OCI-LY7 (cell line): ENCODE data around the gene LPCAT3. TPM values are rescaled to one million over a fixed set of nuclear protein-coding genes. Genes with fewer than 3 reads are reported as not detected.

Experiments used
- BruUV-seq: library from RNA; stranded (reverse); fragments of 400-500 nt; replicated peaks from 2 replicates; lab custom pipeline; 2021; lab: Mats Ljungman, UMichigan
- CTCF ChIA-PET: fragments of 300-600 bp; sonication (Branson Sonifier 250); formaldehyde crosslinking; loops from one replicate; lab custom pipeline; 2022; ENCODE audit warnings: antibody characterized with exemption; ENCODE audit not compliant: unreplicated experiment; lab: Charles Lee
- POLR2A ChIA-PET: fragments of 300-600 bp; sonication (Branson Sonifier 250); formaldehyde crosslinking; loops from one replicate; lab custom pipeline; 2022; ENCODE audit warnings: antibody characterized with exemption; lab: Charles Lee
- DNase-seq: peaks from one replicate; pipeline ENCODE4 v3.0.0-alpha.2; 2015; ENCODE audit warnings: low spot score
- H2AFZ ChIP-seq: fragments of 200-600 bp; sonication (generic), shearing (Covaris generic); 2 replicates; pipeline ENCODE4 v1.6.1; 2014; ENCODE audit warnings: mild to moderate bottlenecking, antibody characterized with exemption, low read length, moderate library complexity
- H3K27ac ChIP-seq: fragments of 200-600 bp; sonication (generic); 2 replicates; pipeline ENCODE4 v1.5.1; 2014; ENCODE audit warnings: mixed run types, low read depth, mild to moderate bottlenecking, moderate library complexity, low read length, inconsistent platforms; ENCODE audit not compliant: poor library complexity, severe bottlenecking
- H3K36me3 ChIP-seq: fragments of 200-600 bp; sonication (generic); 2 replicates; pipeline ENCODE4 v1.6.1; 2014; ENCODE audit warnings: mild to moderate bottlenecking, antibody characterized with exemption, low read length, moderate library complexity, mixed read lengths; ENCODE audit not compliant: insufficient read depth
- H3K4me1 ChIP-seq: fragments of 200-600 bp; sonication (generic); 2 replicates; pipeline ENCODE4 v1.5.1; 2014; ENCODE audit warnings: mild to moderate bottlenecking, low read length; ENCODE audit not compliant: insufficient read depth, poor library complexity, severe bottlenecking
- H3K4me2 ChIP-seq: fragments of 200-600 bp; sonication (generic); 2 replicates; pipeline ENCODE4 v1.6.1; 2014; ENCODE audit warnings: mild to moderate bottlenecking, low read length
- H3K4me3 ChIP-seq: fragments of 200-600 bp; sonication (generic); 2 replicates; pipeline ENCODE4 v1.5.1; 2014; ENCODE audit warnings: mild to moderate bottlenecking, low read depth, low read length; ENCODE audit not compliant: poor library complexity, severe bottlenecking
- H3K79me2 ChIP-seq: fragments of 200-600 bp; sonication (generic); 2 replicates; pipeline ENCODE4 v1.6.1; 2016; ENCODE audit warnings: low read depth, mild to moderate bottlenecking, low read length, moderate library complexity, mixed read lengths; ENCODE audit not compliant: insufficient read depth
- H3K9me2 ChIP-seq: fragments of 200-600 bp; sonication (generic); 2 replicates; pipeline ENCODE4 v1.6.1; 2016; ENCODE audit warnings: mild to moderate bottlenecking, low read length, mixed read lengths; ENCODE audit not compliant: insufficient read depth
- H3K9me3 ChIP-seq: fragments of 200-600 bp; sonication (generic); 2 replicates; pipeline ENCODE4 v1.6.1; 2014; ENCODE audit warnings: mild to moderate bottlenecking, mixed run types, low read length, mixed read lengths
- H4K20me1 ChIP-seq: fragments of 200-600 bp; sonication (generic); 2 replicates; pipeline ENCODE4 v1.6.1; 2014; ENCODE audit warnings: mild to moderate bottlenecking, antibody characterized with exemption, low read length, moderate library complexity, mixed read lengths; ENCODE audit not compliant: insufficient read depth
- CTCF ChIP-seq: fragments of 200-600 bp; sonication (generic); conservative IDR thresholded peaks from 2 replicates; pipeline ENCODE4 v1.5.1; 2014; ENCODE audit warnings: mild to moderate bottlenecking, antibody characterized with exemption, low read length, moderate library complexity, mixed read lengths
- EZH2phosphoT487 ChIP-seq: fragments of 200-600 bp; sonication (generic); IDR thresholded peaks from 2 replicates; pipeline ENCODE4 v1.6.1; 2018; ENCODE audit warnings: low read depth, borderline replicate concordance, mild to moderate bottlenecking, mixed run types, antibody characterized with exemption, low read length, moderate library complexity, mixed read lengths
- intact Hi-C: fragments of 100-400 bp; cut with micrococcal nuclease; formaldehyde crosslinking; loops from one replicate; pipeline ENCODE4 v1.10.0; 2022; ENCODE audit not compliant: unreplicated experiment
- total RNA-seq, 2 experiments: library from RNA; depleted of rRNA in 1 of 2; stranded (reverse); fragments of >200 nt in 1 of 2; shearing (Covaris generic) in 1 of 2; gene quantifications; 2 replicates each; pipeline ENCODE4 v1.2.3, GENCODE V29; 2014 to 2022

LPCAT3 gene
- total RNA-seq, 2 experiments from 2014 or later: 17.4 to 29.7 TPM

- Histone ChIP-seq H3K36me3 (no peaks in the 10 kb centered on the region), H3K4me1 (peaks cover 88% of the 10 kb centered on the region), H3K4me3 (peak overlapping the region; percentile 67), H3K9me2 (no peaks in the 10 kb centered on the region), H3K9me3 (no peaks in the 10 kb centered on the region), H3K79me2 (no peaks in the 10 kb centered on the region), H3K27ac (peak overlapping the region; percentile 48), H3K4me2 (peak overlapping the region; percentile 87), H4K20me1 (no peaks in the 10 kb centered on the region), H2AFZ (no peak overlapping the region)
- CTCF ChIA-PET: no interaction called here
- POLR2A ChIA-PET: interaction anchor here (0.6 to 9.3 kb wide), 4 partner anchors 9 to 40 kb away, joined by 3 to 155 read pairs (median 4); partner anchors contain the start of genes C12orf57, ENO2 and RNU7-1
- no peak for DNase-seq
- intact Hi-C loops: no loop called here
- no TSS peak for BruUV-seq
- TF ChIP-seq EZH2phosphoT487 (no peak), CTCF (no peak)
These were observed 63.8 kb downstream of the LPCAT3 start for GRCh38 chr12:6954316-6955107.

- no peaks in the 10 kb centered on the region for H3K79me2 ChIP-seq
- no peaks in the 10 kb centered on the region for H3K9me2 ChIP-seq
- ChIA-PET CTCF (no interaction called here), POLR2A (interaction anchor here (0.6 to 9.3 kb wide), 6 partner anchors 8 to 102 kb away, joined by 3 to 155 read pairs (median 6); partner anchors contain the start of genes C12orf57, CDCA3, ENO2 and RNU7-1)
- no peaks in the 10 kb centered on the region for H4K20me1 ChIP-seq
- H2AFZ ChIP-seq: no peak overlapping the region
- TF ChIP-seq CTCF: no peak
- no peak for TF ChIP-seq EZH2phosphoT487
- H3K27ac ChIP-seq: peak overlapping the region; percentile 48
- H3K9me3 ChIP-seq: no peaks in the 10 kb centered on the region
- peak overlapping the region; percentile 87 for H3K4me2 ChIP-seq
- H3K4me1 ChIP-seq: peaks cover 88% of the 10 kb centered on the region
- H3K36me3 ChIP-seq: no peaks in the 10 kb centered on the region
- peak overlapping the region; percentile 67 for H3K4me3 ChIP-seq
- no TSS peak for BruUV-seq
- intact Hi-C loops: no loop called here
- peak; percentile 85 for DNase-seq
These were observed 64.6 kb downstream of the LPCAT3 start for GRCh38 chr12:6953442-6954315.
